NCI-H2171 (cell line): ENCODE measurements around the gene ACLY.
A peak's percentile ranks its signal among the peaks of the same experiment; 100 is the strongest.

ENCODE experiments used
- DNase-seq: peaks from one replicate; lab custom pipeline; 2025; lab: John Stamatoyannopoulos, UW

ACLY gene

GRCh38 chr17:41918314-41919164, at the start of gene ACLY:
Gene ACLY, minus strand, starts transcription at chr17:41918951. Its CDS starts 5,078 bp downstream, at chr17:41913873.
- DNase-seq = peak; percentile 96

- no peak for DNase-seq
Measured at GRCh38 chr17:41967921-41968578, 49.3 kb upstream of the ACLY start.

GRCh38 chr17:41967141-41967920, 48.6 kb upstream of the ACLY start:
- DNase-seq = no peak

GRCh38 chr17:41966463-41967140, 47.9 kb upstream of the ACLY start, which contains the start of gene CNP:
Gene CNP, plus strand, starts transcription at chr17:41966795. Its CDS starts 90 bp downstream, at chr17:41966885.
- DNase-seq = peak; percentile 88

- peak; percentile 93 for DNase-seq
Measured at GRCh38 chr17:41965694-41966462, 47.1 kb upstream of the ACLY start.

- peak; percentile 72 for DNase-seq
Measured at GRCh38 chr17:41962768-41963434, 44.1 kb upstream of the ACLY start.

GRCh38 chr17:41962111-41962510, 43.4 kb upstream of the ACLY start:
- peak; percentile 72 for DNase-seq

- no peak for DNase-seq
Measured at GRCh38 chr17:41959336-41960095, 40.8 kb upstream of the ACLY start.

- no peak for DNase-seq
Measured at GRCh38 chr17:41959030-41959335, 40.2 kb upstream of the ACLY start.

- DNase-seq = no peak
Measured at GRCh38 chr17:41957869-41958439, 39.2 kb upstream of the ACLY start.

GRCh38 chr17:41957031-41957868, 38.5 kb upstream of the ACLY start:
- no peak for DNase-seq

GRCh38 chr17:41956522-41956921, 37.8 kb upstream of the ACLY start:
- DNase-seq = no peak

- DNase-seq = no peak
Measured at GRCh38 chr17:41948762-41949460, 30.2 kb upstream of the ACLY start.

- no peak for DNase-seq
Measured at GRCh38 chr17:41944943-41945342, 26.2 kb upstream of the ACLY start.

GRCh38 chr17:41943492-41943891, 24.7 kb upstream of the ACLY start:
- no peak for DNase-seq

GRCh38 chr17:41942626-41943373, 24.0 kb upstream of the ACLY start:
- no peak for DNase-seq

- no peak for DNase-seq
Measured at GRCh38 chr17:41941168-41941567, 22.4 kb upstream of the ACLY start.
